Inflammatory macrophage treated with lipopolysaccharide for 1 hour (primary cell): Measurements from ENCODE around the gene AGAP1.

Experiments
- DNase-seq, 2 donors: peaks; one replicate each; pipeline ENCODE4 v3.0.0-alpha.2; 2020 to 2022

Gene AGAP1

GRCh38 chr2:235983016-235983415 lies 489.2 kb downstream of the AGAP1 start:
- no peak for DNase-seq

GRCh38 chr2:235984552-235984951 lies 490.7 kb downstream of the AGAP1 start:
- no peak for DNase-seq

- no peak for DNase-seq
Observed at GRCh38 chr2:235986361-235986760, 492.5 kb downstream of the AGAP1 start.

- no peak for DNase-seq
Observed at GRCh38 chr2:235988271-235989015, 494.6 kb downstream of the AGAP1 start.

- no peak for DNase-seq
Observed at GRCh38 chr2:235989591-235989990, 495.7 kb downstream of the AGAP1 start.

- DNase-seq, result no peak
Observed at GRCh38 chr2:235990344-235990743, 496.5 kb downstream of the AGAP1 start.

- DNase-seq, result no peak
Observed at GRCh38 chr2:235992024-235992423, 498.2 kb downstream of the AGAP1 start.

- DNase-seq, result no peak
Observed at GRCh38 chr2:235996419-235996818, 502.6 kb downstream of the AGAP1 start.

- DNase-seq, result no peak
Observed at GRCh38 chr2:235999011-235999410, 505.2 kb downstream of the AGAP1 start.

GRCh38 chr2:236001166-236001828 lies 507.5 kb downstream of the AGAP1 start:
- DNase-seq, result no peak

- DNase-seq, result no peak
Observed at GRCh38 chr2:236001854-236002253, 508.0 kb downstream of the AGAP1 start.

- no peak for DNase-seq
Observed at GRCh38 chr2:236008006-236008405, 514.2 kb downstream of the AGAP1 start.

- DNase-seq, result no peak
Observed at GRCh38 chr2:236008857-236009256, 515.0 kb downstream of the AGAP1 start.

GRCh38 chr2:236010920-236011685 lies 517.3 kb downstream of the AGAP1 start:
- no peak for DNase-seq

GRCh38 chr2:236012155-236012554 lies 518.3 kb downstream of the AGAP1 start:
- DNase-seq, result no peak

GRCh38 chr2:236014408-236015131 lies 520.7 kb downstream of the AGAP1 start:
- DNase-seq, result no peak

GRCh38 chr2:236015171-236015570 lies 521.3 kb downstream of the AGAP1 start:
- DNase-seq, result no peak

- no peak for DNase-seq
Observed at GRCh38 chr2:236016496-236016895, 522.7 kb downstream of the AGAP1 start.

GRCh38 chr2:236017446-236017845 lies 523.6 kb downstream of the AGAP1 start:
- DNase-seq, result no peak

GRCh38 chr2:236019434-236019833 lies 525.6 kb downstream of the AGAP1 start:
- DNase-seq, result no peak

- no peak for DNase-seq
Observed at GRCh38 chr2:236021499-236022057, 527.7 kb downstream of the AGAP1 start.

- DNase-seq, result no peak
Observed at GRCh38 chr2:236022128-236022527, 528.3 kb downstream of the AGAP1 start.

- no peak for DNase-seq
Observed at GRCh38 chr2:236025892-236026291, 532.0 kb downstream of the AGAP1 start.
